PFSK-1 (cell line): ENCODE data around the gene PRKAG2.

ENCODE experiments used
- FOXP2 ChIP-seq: optimal IDR thresholded peaks from 2 replicates; pipeline ENCODE3; 2011; ENCODE audit warnings: borderline replicate concordance, control low read depth, inconsistent platforms; ENCODE audit not compliant: insufficient read depth; ENCODE audit errors: extremely low read length, extremely low read depth
- POLR2AphosphoS5 ChIP-seq: IDR thresholded peaks from 2 replicates; pipeline ENCODE4 v1.6.1; 2012; ENCODE audit warnings: low read depth, mild to moderate bottlenecking, control low read depth, low read length, moderate library complexity
- SIN3A ChIP-seq: IDR thresholded peaks from 2 replicates; pipeline ENCODE4 v1.6.1; 2012; ENCODE audit warnings: mild to moderate bottlenecking, low read length, moderate library complexity, borderline replicate concordance; ENCODE audit not compliant: insufficient read depth

DNA sequence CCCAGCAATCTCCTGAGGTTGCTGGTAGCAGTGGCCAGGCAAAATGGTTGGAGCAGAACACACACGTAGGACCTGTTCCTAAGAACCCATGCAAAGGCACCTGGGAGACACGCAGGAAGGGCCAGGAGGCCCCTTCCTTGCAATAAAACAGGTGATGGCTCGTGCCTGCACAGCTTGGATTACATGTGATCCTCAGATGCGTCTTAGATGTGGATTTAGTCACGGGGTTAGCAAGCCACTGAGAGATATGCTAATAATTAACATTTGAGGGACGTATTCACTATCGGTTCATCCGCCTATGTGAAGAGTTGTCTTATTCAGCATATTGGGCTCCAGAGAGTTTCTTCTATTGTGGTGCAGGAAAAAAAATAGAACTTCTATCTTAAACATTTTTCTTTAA is 352.6 kb downstream of the PRKAG2 start:
- TF ChIP-seq POLR2AphosphoS5 (no peak), SIN3A (no peak), FOXP2 (no peak)
